ENCODE results near the gene CCDC90B. TPM values are rescaled to one million over a fixed set of nuclear protein-coding genes. Genes with fewer than 3 reads are reported as not detected.

CCDC90B gene
- polyA plus RNA-seq, 1 donor (not counting 4 experiments of a cell fraction or from before 2014, with no cell fraction given): 46.9 TPM

DNA sequence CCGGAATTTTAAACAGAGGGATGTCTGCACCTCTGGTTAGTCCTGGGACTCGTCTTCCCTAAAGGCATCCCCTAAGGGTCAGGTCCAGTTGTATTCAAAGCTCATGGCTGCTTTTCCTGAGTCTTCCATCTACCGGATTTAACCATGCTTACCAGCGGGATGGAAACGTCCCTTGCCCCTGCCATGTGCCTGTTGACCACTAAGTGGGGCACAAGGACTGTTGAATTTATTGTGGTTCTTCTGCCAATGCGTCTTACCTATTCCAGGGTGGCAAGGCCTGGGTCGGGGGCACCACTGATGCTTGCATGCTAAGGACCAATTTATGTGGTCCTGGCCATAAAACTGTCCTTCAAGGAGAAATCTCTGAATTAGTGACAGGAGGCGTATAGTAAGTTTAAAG lies 67.1 kb downstream of the CCDC90B start:
- TF ChIP-seq, protein P1, sequence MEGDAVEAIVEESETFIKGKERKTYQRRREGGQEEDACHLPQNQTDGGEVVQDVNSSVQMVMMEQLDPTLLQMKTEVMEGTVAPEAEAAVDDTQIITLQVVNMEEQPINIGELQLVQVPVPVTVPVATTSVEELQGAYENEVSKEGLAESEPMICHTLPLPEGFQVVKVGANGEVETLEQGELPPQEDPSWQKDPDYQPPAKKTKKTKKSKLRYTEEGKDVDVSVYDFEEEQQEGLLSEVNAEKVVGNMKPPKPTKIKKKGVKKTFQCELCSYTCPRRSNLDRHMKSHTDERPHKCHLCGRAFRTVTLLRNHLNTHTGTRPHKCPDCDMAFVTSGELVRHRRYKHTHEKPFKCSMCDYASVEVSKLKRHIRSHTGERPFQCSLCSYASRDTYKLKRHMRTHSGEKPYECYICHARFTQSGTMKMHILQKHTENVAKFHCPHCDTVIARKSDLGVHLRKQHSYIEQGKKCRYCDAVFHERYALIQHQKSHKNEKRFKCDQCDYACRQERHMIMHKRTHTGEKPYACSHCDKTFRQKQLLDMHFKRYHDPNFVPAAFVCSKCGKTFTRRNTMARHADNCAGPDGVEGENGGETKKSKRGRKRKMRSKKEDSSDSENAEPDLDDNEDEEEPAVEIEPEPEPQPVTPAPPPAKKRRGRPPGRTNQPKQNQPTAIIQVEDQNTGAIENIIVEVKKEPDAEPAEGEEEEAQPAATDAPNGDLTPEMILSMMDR (optimal IDR thresholded peaks at IDR 0.05 in 1 of 3, IDR thresholded peaks at IDR 0.05 in 1 of 3, conservative IDR thresholded peaks at IDR 0.05 in 1 of 3; ENCODE audit: extremely low read depth in 1 of 3, insufficient read depth in 2 of 3, low read length in 3 of 3): peak in 1 of 3 experiments; percentile 15
- TF ChIP-seq EZH2 (IDR thresholded peaks at IDR 0.05; ENCODE audit: low read length): no peak
- Histone ChIP-seq H3K9me3 (ENCODE audit: control insufficient read depth, low read depth, low read length) (no peaks in the 10 kb centered on the region), H3K4me2 (ENCODE audit: control insufficient read depth, extremely low read depth, insufficient read depth, low read depth, low read length) (no peak overlapping the region), H3K79me2 (ENCODE audit: control insufficient read depth, insufficient read depth, low read length) (no peaks in the 10 kb centered on the region), H3K4me3 (ENCODE audit: control insufficient read depth in 2 of 3, extremely low read depth in 1 of 3, insufficient read depth in 2 of 3, low read depth in 1 of 3, low read length in 3 of 3) (no peak overlapping the region), H3K27me3 (ENCODE audit: control insufficient read depth, extremely low read depth, insufficient read depth, low read length) (no peaks in the 10 kb centered on the region), H3K9me1 (ENCODE audit: control insufficient read depth, extremely low read depth, insufficient read depth, low read length) (no peaks in the 10 kb centered on the region), H3K36me3 (ENCODE audit: control insufficient read depth in 2 of 2, extremely low read depth in 1 of 2, insufficient read depth in 2 of 2, low read length in 2 of 2) (no peaks in the 10 kb centered on the region), H3K27ac (ENCODE audit: control insufficient read depth, insufficient read depth, low read length) (no peak overlapping the region), H3K9ac (ENCODE audit: control insufficient read depth, extremely low read depth, insufficient read depth, low read length) (no peak overlapping the region), H2AFZ (ENCODE audit: control insufficient read depth, low read length) (no peak overlapping the region), H3K4me1 (ENCODE audit: control insufficient read depth, extremely low read depth, insufficient read depth, low read length) (no peaks in the 10 kb centered on the region), H4K20me1 (ENCODE audit: control insufficient read depth, extremely low read depth, insufficient read depth, low read length) (no peaks in the 10 kb centered on the region)
- dilution Hi-C loops (cut with MboI; ENCODE audit: extremely low pct_ligation_motif_present, low sequenced_read_pairs): no loop called here
- FAIRE-seq: no peak
- no peak for DNase-seq (ENCODE audit: low read depth, low spot score)

Small RNAs within 50 kb of the gene (small RNA-seq; reads per million reads assigned to genes)
- gene AP000873.5 (ENCODE audit: insufficient read length in 3 of 3, low read depth in 3 of 3, low replicate concordance in 1 of 3): 0 reads per million in 3 experiments

Other genes with a start within 250 kb of the CCDC90B start
- gene RAB30, start 214.5 kb downstream of the CCDC90B start, polyA plus RNA-seq: 6.7 to 10.9 TPM (median 9.3 TPM) in 3 replicates
- 16.3 to 32.8 TPM (median 25.8 TPM) in 3 replicates for gene PCF11, start 129.2 kb downstream of the CCDC90B start, polyA plus RNA-seq
- gene ANKRD42, start 92.7 kb downstream of the CCDC90B start, polyA plus RNA-seq: 5.0 to 11.0 TPM (median 8.4 TPM) in 3 replicates

All from keratinocyte (primary cell).